NCI-H526 (cell line): ENCODE results near the gene GSG1L2.

Experiments
- DNase-seq, 2 experiments: peaks; one replicate each; lab custom pipeline; 2025; lab: John Stamatoyannopoulos, UW

The GSG1L2 gene

GRCh38 chr17:9821921-9822320, at the start of gene GSG1L2:
GSG1L2 (minus strand) TSS chr17:9822079; CDS start chr17:9822071, 8 bp downstream.
- DNase-seq = no peak

GRCh38 chr17:9868552-9868951, 46.7 kb upstream of the GSG1L2 start:
- DNase-seq = no peak

- no peak for DNase-seq
Measured at GRCh38 chr17:9865586-9865985, 43.7 kb upstream of the GSG1L2 start.

GRCh38 chr17:9862949-9863348, 41.1 kb upstream of the GSG1L2 start:
- no peak for DNase-seq

- no peak for DNase-seq
Measured at GRCh38 chr17:9862220-9862619, 40.3 kb upstream of the GSG1L2 start.

- DNase-seq = no peak
Measured at GRCh38 chr17:9860851-9861250, 39.0 kb upstream of the GSG1L2 start.

- DNase-seq = no peak
Measured at GRCh38 chr17:9859781-9860180, 37.9 kb upstream of the GSG1L2 start.

- no peak for DNase-seq
Measured at GRCh38 chr17:9855036-9855435, 33.2 kb upstream of the GSG1L2 start.

GRCh38 chr17:9854255-9854654, 32.4 kb upstream of the GSG1L2 start:
- no peak for DNase-seq

GRCh38 chr17:9850151-9850550, 28.3 kb upstream of the GSG1L2 start:
- DNase-seq = no peak

- no peak for DNase-seq
Measured at GRCh38 chr17:9845306-9845705, 23.4 kb upstream of the GSG1L2 start.

- no peak for DNase-seq
Measured at GRCh38 chr17:9844153-9844552, 22.3 kb upstream of the GSG1L2 start.

GRCh38 chr17:9843152-9844010, 21.5 kb upstream of the GSG1L2 start:
- no peak for DNase-seq

GRCh38 chr17:9842057-9842758, 20.3 kb upstream of the GSG1L2 start:
- DNase-seq = no peak

GRCh38 chr17:9839433-9839832, 17.6 kb upstream of the GSG1L2 start:
- DNase-seq = no peak

- DNase-seq = no peak
Measured at GRCh38 chr17:9837551-9838471, 15.9 kb upstream of the GSG1L2 start.

- DNase-seq = no peak
Measured at GRCh38 chr17:9833922-9834321, 12.0 kb upstream of the GSG1L2 start.

- DNase-seq = no peak
Measured at GRCh38 chr17:9830711-9831110, 8.8 kb upstream of the GSG1L2 start.

- no peak for DNase-seq
Measured at GRCh38 chr17:9829343-9829742, 7.5 kb upstream of the GSG1L2 start.

- no peak for DNase-seq
Measured at GRCh38 chr17:9828296-9829295, 6.7 kb upstream of the GSG1L2 start.

GRCh38 chr17:9825641-9826150, 3.8 kb upstream of the GSG1L2 start, which contains the start of gene GLP2R:
GLP2R (plus strand) TSS chr17:9825924; CDS start chr17:9826064, 140 bp downstream.
- DNase-seq = no peak
